ENCODE data around the gene SETD6.

DNA sequence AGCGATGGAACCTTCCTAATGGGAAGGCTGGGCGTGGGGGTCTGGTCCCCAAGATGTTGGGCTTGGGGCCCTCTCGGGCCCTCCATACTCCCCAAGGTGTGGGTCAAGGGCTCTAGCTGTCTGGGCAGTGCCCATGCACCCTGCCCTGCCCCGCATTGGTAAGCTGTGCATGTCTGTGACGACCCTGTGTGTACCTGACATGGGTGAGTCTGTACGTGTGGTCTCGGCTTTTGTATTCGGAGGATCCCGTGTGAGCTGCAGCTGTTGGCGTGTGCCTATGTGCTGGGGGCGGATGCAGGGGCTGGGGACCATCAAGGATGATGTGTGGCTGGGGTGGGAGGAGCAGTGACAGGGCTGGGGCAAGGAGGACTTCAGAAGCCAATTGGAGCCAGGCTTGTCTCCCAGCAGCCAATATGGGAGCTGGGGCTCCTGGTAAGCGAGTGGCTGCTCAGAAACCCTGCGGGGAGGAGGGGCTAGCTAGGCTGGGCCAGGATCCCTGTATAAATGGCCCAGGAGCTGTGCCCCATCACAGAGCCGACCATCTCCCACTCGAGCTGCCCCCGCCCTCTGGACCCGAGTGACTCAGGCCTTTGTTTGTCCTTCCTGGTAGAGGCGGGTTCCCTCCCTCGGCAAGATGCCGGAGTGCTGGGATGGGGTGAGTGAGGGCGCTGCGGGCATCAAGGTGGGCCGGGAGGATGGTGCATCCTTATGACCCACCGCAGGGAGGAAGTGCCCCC is 15.5 kb upstream of the SETD6 start, which contains the start of gene NDRG4:
- no peak for TF ChIP-seq ELF1 (IDR thresholded peaks at IDR 0.05)
- no peak for TF ChIP-seq RAD21 (IDR thresholded peaks at IDR 0.05; ENCODE audit: low read length)
- TF ChIP-seq, protein P1, sequence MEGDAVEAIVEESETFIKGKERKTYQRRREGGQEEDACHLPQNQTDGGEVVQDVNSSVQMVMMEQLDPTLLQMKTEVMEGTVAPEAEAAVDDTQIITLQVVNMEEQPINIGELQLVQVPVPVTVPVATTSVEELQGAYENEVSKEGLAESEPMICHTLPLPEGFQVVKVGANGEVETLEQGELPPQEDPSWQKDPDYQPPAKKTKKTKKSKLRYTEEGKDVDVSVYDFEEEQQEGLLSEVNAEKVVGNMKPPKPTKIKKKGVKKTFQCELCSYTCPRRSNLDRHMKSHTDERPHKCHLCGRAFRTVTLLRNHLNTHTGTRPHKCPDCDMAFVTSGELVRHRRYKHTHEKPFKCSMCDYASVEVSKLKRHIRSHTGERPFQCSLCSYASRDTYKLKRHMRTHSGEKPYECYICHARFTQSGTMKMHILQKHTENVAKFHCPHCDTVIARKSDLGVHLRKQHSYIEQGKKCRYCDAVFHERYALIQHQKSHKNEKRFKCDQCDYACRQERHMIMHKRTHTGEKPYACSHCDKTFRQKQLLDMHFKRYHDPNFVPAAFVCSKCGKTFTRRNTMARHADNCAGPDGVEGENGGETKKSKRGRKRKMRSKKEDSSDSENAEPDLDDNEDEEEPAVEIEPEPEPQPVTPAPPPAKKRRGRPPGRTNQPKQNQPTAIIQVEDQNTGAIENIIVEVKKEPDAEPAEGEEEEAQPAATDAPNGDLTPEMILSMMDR (IDR thresholded peaks at IDR 0.05): no peak
- TF ChIP-seq, protein P2, sequence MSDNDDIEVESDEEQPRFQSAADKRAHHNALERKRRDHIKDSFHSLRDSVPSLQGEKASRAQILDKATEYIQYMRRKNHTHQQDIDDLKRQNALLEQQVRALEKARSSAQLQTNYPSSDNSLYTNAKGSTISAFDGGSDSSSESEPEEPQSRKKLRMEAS (IDR thresholded peaks at IDR 0.05; ENCODE audit: low read depth): peak; percentile 40
- TF ChIP-seq, protein P3, sequence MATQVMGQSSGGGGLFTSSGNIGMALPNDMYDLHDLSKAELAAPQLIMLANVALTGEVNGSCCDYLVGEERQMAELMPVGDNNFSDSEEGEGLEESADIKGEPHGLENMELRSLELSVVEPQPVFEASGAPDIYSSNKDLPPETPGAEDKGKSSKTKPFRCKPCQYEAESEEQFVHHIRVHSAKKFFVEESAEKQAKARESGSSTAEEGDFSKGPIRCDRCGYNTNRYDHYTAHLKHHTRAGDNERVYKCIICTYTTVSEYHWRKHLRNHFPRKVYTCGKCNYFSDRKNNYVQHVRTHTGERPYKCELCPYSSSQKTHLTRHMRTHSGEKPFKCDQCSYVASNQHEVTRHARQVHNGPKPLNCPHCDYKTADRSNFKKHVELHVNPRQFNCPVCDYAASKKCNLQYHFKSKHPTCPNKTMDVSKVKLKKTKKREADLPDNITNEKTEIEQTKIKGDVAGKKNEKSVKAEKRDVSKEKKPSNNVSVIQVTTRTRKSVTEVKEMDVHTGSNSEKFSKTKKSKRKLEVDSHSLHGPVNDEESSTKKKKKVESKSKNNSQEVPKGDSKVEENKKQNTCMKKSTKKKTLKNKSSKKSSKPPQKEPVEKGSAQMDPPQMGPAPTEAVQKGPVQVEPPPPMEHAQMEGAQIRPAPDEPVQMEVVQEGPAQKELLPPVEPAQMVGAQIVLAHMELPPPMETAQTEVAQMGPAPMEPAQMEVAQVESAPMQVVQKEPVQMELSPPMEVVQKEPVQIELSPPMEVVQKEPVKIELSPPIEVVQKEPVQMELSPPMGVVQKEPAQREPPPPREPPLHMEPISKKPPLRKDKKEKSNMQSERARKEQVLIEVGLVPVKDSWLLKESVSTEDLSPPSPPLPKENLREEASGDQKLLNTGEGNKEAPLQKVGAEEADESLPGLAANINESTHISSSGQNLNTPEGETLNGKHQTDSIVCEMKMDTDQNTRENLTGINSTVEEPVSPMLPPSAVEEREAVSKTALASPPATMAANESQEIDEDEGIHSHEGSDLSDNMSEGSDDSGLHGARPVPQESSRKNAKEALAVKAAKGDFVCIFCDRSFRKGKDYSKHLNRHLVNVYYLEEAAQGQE (IDR thresholded peaks at IDR 0.05; ENCODE audit: low read depth, low read length): 0 out of 2 replicates have a peak, but pooled peaks have one; percentile 11
- TF ChIP-seq TAF1 (IDR thresholded peaks at IDR 0.05; ENCODE audit: borderline replicate concordance, low read depth, low read length): peak; percentile 68; the same call in 1 of the 2 replicates
- TF ChIP-seq, protein P4, sequence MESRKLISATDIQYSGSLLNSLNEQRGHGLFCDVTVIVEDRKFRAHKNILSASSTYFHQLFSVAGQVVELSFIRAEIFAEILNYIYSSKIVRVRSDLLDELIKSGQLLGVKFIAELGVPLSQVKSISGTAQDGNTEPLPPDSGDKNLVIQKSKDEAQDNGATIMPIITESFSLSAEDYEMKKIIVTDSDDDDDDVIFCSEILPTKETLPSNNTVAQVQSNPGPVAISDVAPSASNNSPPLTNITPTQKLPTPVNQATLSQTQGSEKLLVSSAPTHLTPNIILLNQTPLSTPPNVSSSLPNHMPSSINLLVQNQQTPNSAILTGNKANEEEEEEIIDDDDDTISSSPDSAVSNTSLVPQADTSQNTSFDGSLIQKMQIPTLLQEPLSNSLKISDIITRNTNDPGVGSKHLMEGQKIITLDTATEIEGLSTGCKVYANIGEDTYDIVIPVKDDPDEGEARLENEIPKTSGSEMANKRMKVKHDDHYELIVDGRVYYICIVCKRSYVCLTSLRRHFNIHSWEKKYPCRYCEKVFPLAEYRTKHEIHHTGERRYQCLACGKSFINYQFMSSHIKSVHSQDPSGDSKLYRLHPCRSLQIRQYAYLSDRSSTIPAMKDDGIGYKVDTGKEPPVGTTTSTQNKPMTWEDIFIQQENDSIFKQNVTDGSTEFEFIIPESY (IDR thresholded peaks at IDR 0.05; ENCODE audit: borderline replicate concordance, low read depth): no peak
- no peak for TF ChIP-seq EP300 (IDR thresholded peaks at IDR 0.05; ENCODE audit: borderline replicate concordance in 1 of 2, low read depth in 1 of 2, low read length in 1 of 2)
